ENCODE measurements around the gene DCUN1D3.

DNA sequence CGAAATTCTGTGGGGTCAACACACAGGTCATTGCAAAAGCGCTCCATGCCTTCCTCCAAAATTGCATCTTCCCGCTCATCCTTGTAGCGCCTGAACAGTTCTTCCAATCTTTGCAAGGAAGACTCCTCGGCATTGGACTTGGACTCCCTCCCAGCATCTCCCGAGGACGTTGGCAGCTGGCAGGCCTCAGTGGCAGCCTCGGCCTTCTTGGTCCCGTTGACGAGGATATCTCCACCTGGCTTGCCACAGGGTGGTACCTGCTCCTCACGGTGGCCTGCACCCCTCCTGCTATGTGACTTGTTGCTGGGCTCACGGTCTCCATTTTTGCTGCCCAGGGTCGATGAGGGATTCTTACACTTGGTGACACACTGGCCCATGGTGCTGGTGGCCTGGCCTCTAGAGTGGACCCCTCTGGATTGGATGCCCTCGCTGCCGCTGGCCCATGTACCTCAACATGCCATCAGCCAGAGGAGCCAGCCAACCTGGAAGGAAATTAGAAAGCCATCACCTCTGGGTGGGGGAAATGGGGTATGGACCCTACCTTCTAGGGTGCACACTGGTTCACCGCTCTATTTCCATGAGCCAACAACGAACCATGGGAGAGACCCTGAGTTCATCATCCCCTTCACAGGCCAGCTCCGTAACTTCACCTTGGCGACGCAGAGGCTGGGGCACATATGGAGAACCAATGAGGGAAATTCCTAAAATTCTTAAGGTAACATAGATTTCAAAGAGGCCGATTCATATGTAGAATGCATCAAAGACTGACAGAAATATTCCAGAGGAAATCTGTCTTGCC, 37.8 kb downstream of the DCUN1D3 start:
- TF ChIP-seq, protein P1, sequence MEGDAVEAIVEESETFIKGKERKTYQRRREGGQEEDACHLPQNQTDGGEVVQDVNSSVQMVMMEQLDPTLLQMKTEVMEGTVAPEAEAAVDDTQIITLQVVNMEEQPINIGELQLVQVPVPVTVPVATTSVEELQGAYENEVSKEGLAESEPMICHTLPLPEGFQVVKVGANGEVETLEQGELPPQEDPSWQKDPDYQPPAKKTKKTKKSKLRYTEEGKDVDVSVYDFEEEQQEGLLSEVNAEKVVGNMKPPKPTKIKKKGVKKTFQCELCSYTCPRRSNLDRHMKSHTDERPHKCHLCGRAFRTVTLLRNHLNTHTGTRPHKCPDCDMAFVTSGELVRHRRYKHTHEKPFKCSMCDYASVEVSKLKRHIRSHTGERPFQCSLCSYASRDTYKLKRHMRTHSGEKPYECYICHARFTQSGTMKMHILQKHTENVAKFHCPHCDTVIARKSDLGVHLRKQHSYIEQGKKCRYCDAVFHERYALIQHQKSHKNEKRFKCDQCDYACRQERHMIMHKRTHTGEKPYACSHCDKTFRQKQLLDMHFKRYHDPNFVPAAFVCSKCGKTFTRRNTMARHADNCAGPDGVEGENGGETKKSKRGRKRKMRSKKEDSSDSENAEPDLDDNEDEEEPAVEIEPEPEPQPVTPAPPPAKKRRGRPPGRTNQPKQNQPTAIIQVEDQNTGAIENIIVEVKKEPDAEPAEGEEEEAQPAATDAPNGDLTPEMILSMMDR (IDR thresholded peaks at IDR 0.05; ENCODE audit: insufficient read depth, low read length, poor library complexity, severe bottlenecking), result no peak
- TF ChIP-seq EZH2phosphoT487 (conservative IDR thresholded peaks at IDR 0.05; ENCODE audit: low read length), result no peak

Data from SU-DHL-6 (cell line).